HG03460 (cell line): Measurements from ENCODE around the gene LRRC3.

ENCODE experiments used
- ATAC-seq: cut with Tn5 transposase; IDR thresholded peaks from one replicate; pipeline ENCODE4 v1.9.1; 2021; ENCODE audit not compliant: unreplicated experiment

Gene LRRC3

DNA sequence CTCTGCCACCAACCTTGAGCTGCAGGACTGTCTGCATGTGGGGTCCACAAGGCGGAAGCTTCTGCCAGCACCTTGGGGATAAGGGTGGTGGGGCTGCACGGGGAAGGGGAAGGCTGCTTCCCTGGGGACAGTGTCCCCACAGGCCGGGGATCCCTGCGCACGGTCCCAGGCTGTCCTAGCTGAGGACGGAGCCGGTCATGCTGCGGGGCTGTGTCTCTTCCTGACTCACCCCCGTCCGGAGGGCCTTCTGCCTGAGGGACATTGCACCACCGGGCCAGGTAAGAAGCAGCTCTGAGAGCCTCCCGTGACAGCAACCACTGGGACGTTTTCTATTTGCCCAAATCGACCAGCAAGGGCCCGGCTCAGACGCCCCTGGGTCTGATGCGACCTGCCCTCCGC lies 54.8 kb downstream of the LRRC3 start:
- ATAC-seq, result no peak

- ATAC-seq, result no peak
Observed at GRCh38 chr21:44510508-44511218, 55.4 kb downstream of the LRRC3 start.

DNA sequence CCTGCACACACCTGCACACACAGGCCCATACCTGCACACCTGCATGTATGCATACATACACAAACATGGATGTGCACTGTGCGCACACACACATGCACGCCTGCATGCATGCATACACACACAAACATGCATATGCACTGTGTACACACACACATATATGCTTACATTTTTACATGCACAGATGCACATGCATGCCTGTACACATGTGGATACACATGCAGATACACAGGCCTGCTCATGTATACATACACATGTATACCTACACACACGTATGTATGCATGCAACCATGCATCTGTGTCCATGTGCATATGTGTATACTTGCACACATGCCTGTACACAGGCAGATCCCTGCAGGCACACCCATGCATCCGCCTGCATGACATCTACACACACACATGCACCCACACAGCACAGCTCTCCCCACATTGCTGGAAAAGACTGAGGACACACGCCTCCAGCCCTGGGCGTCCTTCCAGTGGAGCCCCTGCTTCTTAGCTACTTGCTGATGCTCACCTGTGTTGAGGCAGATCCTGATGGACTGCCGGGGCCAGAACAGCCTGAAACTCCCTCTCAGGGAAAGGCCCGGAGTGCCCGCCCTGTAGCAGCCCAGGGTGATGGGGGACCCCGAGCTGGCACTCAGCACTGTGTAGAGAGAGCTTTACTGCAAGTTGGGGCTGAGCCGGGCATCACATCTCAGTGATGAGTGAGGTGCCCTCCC lies 56.1 kb downstream of the LRRC3 start:
- ATAC-seq, result no peak
